Fibroblast of lung (primary cell): Measurements from ENCODE around the gene FUBP1. TPM values are rescaled to one million over a fixed set of nuclear protein-coding genes. Genes with fewer than 3 reads are reported as not detected.
A peak's percentile ranks its signal among the peaks of the same experiment; 100 is the strongest.
"Not testable (repeated sequence)": the region's sequence is repeated elsewhere in the genome, so short reads cannot be mapped to it uniquely, and the experiment has no call there.

Experiments
- DNase-seq, 2 donors: peaks; one replicate each; pipeline versions ENCODE4 v3.0.0 to v3.0.0-alpha.2; 2010; ENCODE audit warnings: low read depth in 2 of 2
- H2AFZ ChIP-seq: 2 replicates; pipeline ENCODE4 v1.5.1; 2012; ENCODE audit warnings: low read length, control low read depth, inconsistent platforms
- H3K27ac ChIP-seq: 2 replicates; pipeline ENCODE4 v1.5.1; 2011; ENCODE audit warnings: low read length, control low read depth; ENCODE audit not compliant: insufficient read depth
- H3K27me3 ChIP-seq: 2 replicates; pipeline ENCODE4 v1.5.1; 2011; ENCODE audit warnings: mild to moderate bottlenecking, low read length; ENCODE audit not compliant: control insufficient read depth, insufficient read depth
- H3K36me3 ChIP-seq: 2 replicates; pipeline ENCODE4 v1.5.1; 2011; ENCODE audit warnings: low read length; ENCODE audit not compliant: control insufficient read depth, insufficient read depth
- H3K4me1 ChIP-seq: 2 replicates; pipeline ENCODE4 v1.5.1; 2011; ENCODE audit warnings: low read length; ENCODE audit not compliant: control insufficient read depth, insufficient read depth; ENCODE audit errors: extremely low read depth
- H3K4me2 ChIP-seq: 2 replicates; pipeline ENCODE4 v1.5.1; 2011; ENCODE audit warnings: low read length, control low read depth; ENCODE audit not compliant: insufficient read depth; ENCODE audit errors: extremely low read depth
- H3K4me3 ChIP-seq, 4 experiments: fragments of 200-600 bp in 1 of 4; sonication (generic) in 1 of 4; replicated peaks in 1 of 4; 2 replicates each; pipeline ENCODE4 v1.5.1; 2011 to 2016; ENCODE audit warnings: low read length in 4 of 4, low read depth in 3 of 4, mild to moderate bottlenecking in 3 of 4, control low read depth in 2 of 4, inconsistent platforms in 1 of 4, mixed read lengths in 1 of 4; ENCODE audit not compliant: insufficient read depth in 1 of 4; ENCODE audit errors: control extremely low read depth in 1 of 4
- H3K79me2 ChIP-seq: 2 replicates; pipeline ENCODE4 v1.5.1; 2012; ENCODE audit warnings: mild to moderate bottlenecking, low read length, inconsistent platforms; ENCODE audit not compliant: control insufficient read depth, insufficient read depth
- H3K9ac ChIP-seq: 2 replicates; pipeline ENCODE4 v1.5.1; 2011; ENCODE audit warnings: mild to moderate bottlenecking, low read length, control low read depth; ENCODE audit not compliant: insufficient read depth
- H3K9me3 ChIP-seq: 2 replicates; pipeline ENCODE4 v1.5.1; 2012; ENCODE audit warnings: low read depth, low read length; ENCODE audit not compliant: control insufficient read depth, insufficient read depth
- H4K20me1 ChIP-seq: 2 replicates; pipeline ENCODE4 v1.5.1; 2011; ENCODE audit warnings: low read length; ENCODE audit not compliant: control insufficient read depth, insufficient read depth; ENCODE audit errors: extremely low read depth
- CTCF ChIP-seq, 2 donors: IDR thresholded peaks in 1 of 2; conservative IDR thresholded peaks in 1 of 2; 1 replicate in 1 of 2; 2 replicates in 1 of 2; pipeline ENCODE4 v1.5.1; 2011 to 2012; ENCODE audit warnings: low read length in 2 of 2, control low read depth in 1 of 2, inconsistent platforms in 1 of 2, low read depth in 1 of 2, mild to moderate bottlenecking in 1 of 2
- EZH2 ChIP-seq: IDR thresholded peaks from 2 replicates; pipeline ENCODE4 v1.5.1; 2012; ENCODE audit warnings: low read length, control low read depth, mild to moderate bottlenecking; ENCODE audit errors: missing control alignments
- polyA plus RNA-seq, 2 donors: library from polyadenylated mRNA; depleted of rRNA in 1 of 2; stranded (reverse) in 1 of 2; unstranded in 1 of 2; fragments of >200 nt; gene quantifications; 2 replicates each; pipeline ENCODE4 v1.2.1, GENCODE V29; 2011 to 2012; ENCODE audit warnings: missing spikeins in 1 of 2
- total RNA-seq: library from RNA; depleted of rRNA; stranded (reverse); fragments of >200 nt; gene quantifications from 2 replicates; pipeline ENCODE4 v1.2.1, GENCODE V29; 2014

The FUBP1 gene
- total and polyA plus RNA-seq, 2 donors (not counting 1 experiment from before 2014, with no cell fraction given): 99.4 to 102 TPM

GRCh38 chr1:78003882-78004718 lies 25.2 kb upstream of the FUBP1 start:
- H2AFZ ChIP-seq: no peak overlapping the region
- peak overlapping the region; percentile 52 to 99 (median 74) for H3K4me3 ChIP-seq
- peak overlapping the region; percentile 59 for H3K4me2 ChIP-seq
- peaks cover 41% of the 10 kb centered on the region for H3K79me2 ChIP-seq
- no peaks in the 10 kb centered on the region for H4K20me1 ChIP-seq
- no peaks in the 10 kb centered on the region for H3K4me1 ChIP-seq
- H3K9me3 ChIP-seq: no peaks in the 10 kb centered on the region
- H3K27me3 ChIP-seq: no peaks in the 10 kb centered on the region
- no peak for TF ChIP-seq EZH2
- no peak for TF ChIP-seq CTCF (conservative IDR thresholded peaks at IDR 0.05 in 1 of 2, IDR thresholded peaks at IDR 0.05 in 1 of 2; ENCODE audit: low read depth in 1 of 2, low read length in 2 of 2)
- H3K36me3 ChIP-seq: no peaks in the 10 kb centered on the region
- H3K27ac ChIP-seq: peak overlapping the region; percentile 90
- DNase-seq: peak; percentile 83
- peak overlapping the region; percentile 66 for H3K9ac ChIP-seq

GRCh38 chr1:78003070-78003746 lies 24.3 kb upstream of the FUBP1 start:
- no peaks in the 10 kb centered on the region for H4K20me1 ChIP-seq
- H2AFZ ChIP-seq: no peak overlapping the region
- peak overlapping the region in 3 of 4 experiments; percentile 68 to 99 (median 80) for H3K4me3 ChIP-seq
- DNase-seq: peak in 1 of 2 donors; percentile 47
- H3K4me1 ChIP-seq: no peaks in the 10 kb centered on the region
- H3K9me3 ChIP-seq: no peaks in the 10 kb centered on the region
- peaks cover 32% of the 10 kb centered on the region for H3K79me2 ChIP-seq
- TF ChIP-seq EZH2 (no peak), CTCF (conservative IDR thresholded peaks at IDR 0.05 in 1 of 2, IDR thresholded peaks at IDR 0.05 in 1 of 2; ENCODE audit: low read depth in 1 of 2, low read length in 2 of 2) (no peak)
- H3K27ac ChIP-seq: peak overlapping the region; percentile 4
- peak overlapping the region; percentile 59 for H3K4me2 ChIP-seq
- H3K9ac ChIP-seq: no peak overlapping the region
- no peaks in the 10 kb centered on the region for H3K27me3 ChIP-seq
- no peaks in the 10 kb centered on the region for H3K36me3 ChIP-seq

GRCh38 chr1:78000536-78000935 lies 21.7 kb upstream of the FUBP1 start:
- H3K9ac ChIP-seq, H3K27ac ChIP-seq, H3K4me1 ChIP-seq, H2AFZ ChIP-seq, H3K4me3 ChIP-seq, H4K20me1 ChIP-seq, H3K36me3 ChIP-seq, DNase-seq, H3K27me3 ChIP-seq, H3K4me2 ChIP-seq, H3K9me3 ChIP-seq: not testable (repeated sequence)
- H3K79me2 ChIP-seq: peaks cover 11% of the 10 kb centered on the region
